Measurements from ENCODE around the gene GALNT9.

GRCh38 chr12:132229193-132229760 lies 100.1 kb downstream of the GALNT9 start:
- TF ChIP-seq CTCF (IDR thresholded peaks at IDR 0.05) (no peak), EP300 (IDR thresholded peaks at IDR 0.05) (no peak)
